Vagina (tissue), 2 donors: Measurements from ENCODE around the gene UXT. TPM values are rescaled to one million over a fixed set of nuclear protein-coding genes. Genes with fewer than 3 reads are reported as not detected.

Experiments
- DNase-seq, 2 donors: peaks; one replicate each; pipeline ENCODE4 v3.0.0-alpha.2; 2017; ENCODE audit errors: extremely low spot score in 2 of 2
- H3K27ac ChIP-seq: fragments of 200-600 bp; sonication (generic); one replicate; pipeline ENCODE4 v1.5.1; 2019
- H3K27me3 ChIP-seq: fragments of 200-600 bp; sonication (generic); one replicate; pipeline ENCODE4 v1.5.1; 2019
- H3K36me3 ChIP-seq, 2 donors: fragments of 200-600 bp; sonication (generic); one replicate each; pipeline ENCODE4 v1.5.1; 2017 to 2019
- H3K4me1 ChIP-seq: fragments of 200-600 bp; sonication (generic); one replicate; pipeline ENCODE4 v1.5.1; 2019
- H3K4me3 ChIP-seq, 2 donors: fragments of 200-600 bp; sonication (generic); 1 replicate in 1 of 2; 2 replicates in 1 of 2; pipeline ENCODE4 v1.5.1; 2016 to 2019
- H3K9me3 ChIP-seq: fragments of 200-600 bp; sonication (generic); one replicate; pipeline ENCODE4 v1.5.1; 2019
- CTCF ChIP-seq, 3 experiments: fragments of 450-650 bp in 2 of 3; fragments of 200-600 bp in 1 of 3; sonication (generic) in 1 of 3; IDR thresholded peaks; one replicate each; pipeline ENCODE4 v1.5.1; 2017 to 2019; ENCODE audit warnings: antibody characterized with exemption in 3 of 3, mild to moderate bottlenecking in 2 of 3, moderate library complexity in 2 of 3
- POLR2A ChIP-seq, 2 donors: fragments of 450-650 bp; IDR thresholded peaks; one replicate each; pipeline ENCODE4 v1.6.1; 2017; ENCODE audit warnings: antibody characterized with exemption in 2 of 2, mild to moderate bottlenecking in 2 of 2, moderate library complexity in 2 of 2
- POLR2AphosphoS5 ChIP-seq, 2 donors: sonication (generic); formaldehyde crosslinking; IDR thresholded peaks; one replicate each; pipeline ENCODE4 v1.9.0; 2017; ENCODE audit warnings: antibody characterized with exemption in 2 of 2, mild to moderate bottlenecking in 2 of 2, low read depth in 1 of 2; ENCODE audit not compliant: insufficient read depth in 1 of 2
- intact Hi-C: fragments of 100-400 bp; cut with DNase I; formaldehyde crosslinking; loops from one replicate; pipeline ENCODE4 v1.15.1; 2023
- total RNA-seq: library from RNA; depleted of rRNA; stranded (reverse); fragments of >200 nt; gene quantifications from one replicate; pipeline ENCODE4 v1.2.3, GENCODE V29; 2016

Gene UXT
- total RNA-seq, 1 donor from 2014 or later = 93.3 TPM

GRCh38 chrX:47643926-47644325 is 15.1 kb downstream of the UXT start:
- H3K4me1 ChIP-seq = peaks cover 8% of the 10 kb centered on the region
- intact Hi-C loops = no loop called here
- no peaks in the 10 kb centered on the region for H3K9me3 ChIP-seq
- no peak overlapping the region for H3K4me3 ChIP-seq
- no peak overlapping the region for H3K27ac ChIP-seq
- TF ChIP-seq POLR2AphosphoS5 (IDR thresholded peaks at IDR 0.05; ENCODE audit: insufficient read depth in 1 of 2, low read depth in 1 of 2) = no peak
- TF ChIP-seq POLR2A (IDR thresholded peaks at IDR 0.05) = no peak
- no peak for TF ChIP-seq CTCF (IDR thresholded peaks at IDR 0.05)
- peaks cover 0 to 13% of the 10 kb centered on the region in 2 donors for H3K36me3 ChIP-seq
- H3K27me3 ChIP-seq = no peaks in the 10 kb centered on the region
- DNase-seq = no peak

GRCh38 chrX:47638816-47639215 is 20.2 kb downstream of the UXT start:
- DNase-seq = no peak
- no peak overlapping the region for H3K27ac ChIP-seq
- H3K9me3 ChIP-seq = no peaks in the 10 kb centered on the region
- peaks cover 0 to 25% of the 10 kb centered on the region in 2 donors for H3K36me3 ChIP-seq
- TF ChIP-seq POLR2AphosphoS5 (IDR thresholded peaks at IDR 0.05; ENCODE audit: insufficient read depth in 1 of 2, low read depth in 1 of 2) (no peak), POLR2A (IDR thresholded peaks at IDR 0.05) (no peak), CTCF (IDR thresholded peaks at IDR 0.05) (no peak)
- H3K4me3 ChIP-seq = no peak overlapping the region
- intact Hi-C loops = no loop called here
- no peaks in the 10 kb centered on the region for H3K27me3 ChIP-seq
- H3K4me1 ChIP-seq = no peaks in the 10 kb centered on the region

GRCh38 chrX:47637546-47638195 is 21.3 kb downstream of the UXT start:
- no peak for DNase-seq
- H3K4me1 ChIP-seq = no peaks in the 10 kb centered on the region
- H3K4me3 ChIP-seq = no peak overlapping the region
- H3K27me3 ChIP-seq = no peaks in the 10 kb centered on the region
- peaks cover 0 to 25% of the 10 kb centered on the region in 2 donors for H3K36me3 ChIP-seq
- H3K27ac ChIP-seq = no peak overlapping the region
- no peaks in the 10 kb centered on the region for H3K9me3 ChIP-seq
- intact Hi-C loops = no loop called here
- TF ChIP-seq POLR2AphosphoS5 (IDR thresholded peaks at IDR 0.05; ENCODE audit: insufficient read depth in 1 of 2, low read depth in 1 of 2) (no peak), POLR2A (IDR thresholded peaks at IDR 0.05) (no peak), CTCF (IDR thresholded peaks at IDR 0.05) (no peak)

GRCh38 chrX:47634871-47635575 is 24.0 kb downstream of the UXT start:
- no peaks in the 10 kb centered on the region for H3K9me3 ChIP-seq
- intact Hi-C loops = no loop called here
- no peaks in the 10 kb centered on the region for H3K27me3 ChIP-seq
- H3K27ac ChIP-seq = no peak overlapping the region
- no peak for DNase-seq
- no peak for TF ChIP-seq POLR2A (IDR thresholded peaks at IDR 0.05)
- no peak for TF ChIP-seq CTCF (IDR thresholded peaks at IDR 0.05)
- TF ChIP-seq POLR2AphosphoS5 (IDR thresholded peaks at IDR 0.05; ENCODE audit: insufficient read depth in 1 of 2, low read depth in 1 of 2) = no peak
- no peak overlapping the region for H3K4me3 ChIP-seq
- no peaks in the 10 kb centered on the region for H3K4me1 ChIP-seq
- H3K36me3 ChIP-seq = peaks cover 0 to 17% of the 10 kb centered on the region in 2 donors
